CD4-positive, alpha-beta T cell treated with Interleukin-15 for 1 hour (primary cell): ENCODE measurements around the gene SLC9A3.
"Not testable (repeated sequence)": the region's sequence is repeated elsewhere in the genome, so short reads cannot be mapped to it uniquely, and the experiment has no call there.

Experiments used
- DNase-seq: peaks from one replicate; pipeline ENCODE4 v3.0.0-alpha.2; 2020

SLC9A3 gene

DNA sequence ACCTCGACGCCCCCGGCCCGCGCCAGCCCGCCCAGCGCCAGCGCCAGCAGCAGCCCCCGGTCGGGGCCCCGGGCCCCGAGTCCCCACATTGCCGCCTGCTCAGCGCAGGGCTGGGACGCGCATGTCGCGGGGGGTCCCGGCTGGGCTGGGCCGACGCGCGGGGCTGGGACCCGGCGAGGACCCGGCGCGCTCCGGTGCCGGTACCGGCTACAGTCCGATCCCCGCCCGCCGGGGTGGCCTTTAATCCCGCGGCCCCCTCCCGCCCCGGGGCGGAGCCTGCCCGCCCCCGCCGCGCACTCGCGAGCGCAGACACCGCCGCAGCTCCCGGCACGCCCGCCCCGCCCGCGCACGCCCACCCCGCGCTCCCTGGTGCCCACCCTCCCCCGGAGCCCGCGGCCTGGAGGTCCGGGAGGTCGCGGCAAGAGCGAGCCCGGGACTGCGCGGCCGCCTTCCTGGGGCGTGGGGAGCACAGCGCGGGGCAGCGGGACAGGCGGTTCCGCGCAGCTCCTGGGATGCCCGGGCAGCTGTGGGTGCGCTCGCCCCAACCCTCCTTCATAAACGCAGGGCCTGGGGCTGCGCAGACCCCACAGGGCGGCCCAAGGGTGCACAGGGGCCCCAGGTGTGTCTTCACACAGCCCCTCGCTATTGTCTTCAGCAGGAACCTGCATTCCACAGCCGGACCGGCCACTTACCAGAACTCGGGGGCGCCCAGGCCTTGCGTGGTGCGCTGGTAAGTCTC is at the start of gene SLC9A3:
Gene SLC9A3 (minus strand): TSS at position 216 of the 739 bp plus-strand sequence.
- no peak for DNase-seq

DNA sequence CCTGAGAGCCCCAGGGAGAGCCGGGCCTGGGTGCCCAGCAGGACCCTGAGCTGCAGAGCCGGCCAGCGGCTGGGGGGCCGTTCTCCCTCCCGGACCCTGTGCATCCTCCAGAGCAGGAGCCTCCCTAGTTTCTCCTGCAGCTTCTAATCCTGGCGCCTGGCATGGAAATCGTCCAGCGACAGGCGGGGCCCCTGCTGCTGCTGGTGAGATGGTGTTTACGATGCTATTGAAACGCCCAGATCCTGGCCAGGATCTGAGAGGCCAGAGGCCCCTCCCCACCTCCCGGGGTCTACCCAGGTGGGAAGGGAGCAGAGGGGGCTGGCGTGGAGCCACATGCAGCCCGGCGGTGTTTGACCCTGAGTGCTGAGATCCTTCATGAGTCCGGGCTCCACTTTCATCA is 49.7 kb upstream of the SLC9A3 start:
- DNase-seq, result no peak

DNA sequence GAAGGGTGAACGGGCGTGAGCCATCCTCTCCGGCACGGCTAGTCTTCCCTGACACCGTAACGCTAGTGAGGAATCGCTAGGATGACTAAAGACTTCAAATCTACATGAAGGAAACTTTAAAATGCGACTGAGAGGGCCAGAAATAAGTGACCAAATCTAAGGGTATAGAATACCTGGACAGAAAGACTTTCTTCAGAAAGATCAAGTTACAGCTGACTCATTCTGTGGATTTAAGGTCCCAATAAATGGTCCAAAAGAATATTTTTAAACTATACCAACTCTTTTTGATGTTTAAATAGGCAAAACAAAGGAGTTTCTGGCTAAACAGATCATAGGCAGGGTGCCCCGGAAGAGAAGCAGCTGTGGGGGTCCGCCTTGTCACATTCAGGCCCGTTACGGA is 49.0 kb upstream of the SLC9A3 start:
- DNase-seq, result no peak

DNA sequence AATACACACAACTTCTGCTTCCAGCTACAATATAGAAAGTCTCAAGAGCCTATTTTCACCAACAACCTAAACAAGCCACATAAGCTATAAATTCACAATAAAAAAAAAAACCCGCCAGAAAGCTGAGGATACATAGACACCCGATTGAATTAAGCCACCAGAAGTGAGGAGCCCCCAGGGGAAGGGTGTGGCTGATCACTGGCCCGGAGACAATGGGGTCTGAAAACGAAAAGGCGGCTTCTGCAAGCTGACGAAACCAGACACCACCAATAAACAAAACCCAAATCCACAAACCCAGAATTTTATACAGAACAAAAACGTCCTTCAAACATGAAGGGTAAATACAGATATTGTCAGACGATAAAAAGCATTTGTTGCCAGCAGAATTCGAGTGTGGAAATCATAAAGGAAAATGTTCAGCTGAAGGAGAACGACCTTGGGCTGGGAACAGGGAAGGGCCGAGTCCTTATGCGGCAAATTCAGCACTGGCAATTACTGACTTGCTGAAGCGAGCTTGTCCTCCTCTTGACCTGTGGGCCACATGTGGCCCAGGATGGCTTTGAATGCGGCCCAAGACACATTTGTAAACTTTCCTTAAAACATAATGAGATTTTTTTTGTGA is 48.3 kb upstream of the SLC9A3 start:
- no peak for DNase-seq

DNA sequence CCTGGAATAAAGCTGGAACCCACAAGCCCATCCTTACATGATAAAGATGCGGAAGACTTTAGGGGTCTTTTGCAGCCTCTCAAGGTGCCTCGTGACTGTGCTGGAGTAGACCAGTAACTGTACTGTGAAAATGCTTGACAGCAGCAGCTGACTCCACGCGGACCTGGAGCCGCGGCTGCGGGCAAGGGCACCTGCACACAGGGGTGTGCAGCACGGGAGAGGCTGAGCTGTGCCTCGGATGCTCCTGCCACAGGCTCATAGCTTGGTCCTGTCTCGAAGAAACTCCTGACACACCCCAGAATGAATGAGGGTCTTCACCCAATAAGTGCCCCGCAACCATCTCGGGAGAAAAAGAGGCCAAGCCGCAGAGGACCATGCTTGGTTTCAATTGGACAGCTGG is 47.5 kb upstream of the SLC9A3 start:
- no peak for DNase-seq

DNA sequence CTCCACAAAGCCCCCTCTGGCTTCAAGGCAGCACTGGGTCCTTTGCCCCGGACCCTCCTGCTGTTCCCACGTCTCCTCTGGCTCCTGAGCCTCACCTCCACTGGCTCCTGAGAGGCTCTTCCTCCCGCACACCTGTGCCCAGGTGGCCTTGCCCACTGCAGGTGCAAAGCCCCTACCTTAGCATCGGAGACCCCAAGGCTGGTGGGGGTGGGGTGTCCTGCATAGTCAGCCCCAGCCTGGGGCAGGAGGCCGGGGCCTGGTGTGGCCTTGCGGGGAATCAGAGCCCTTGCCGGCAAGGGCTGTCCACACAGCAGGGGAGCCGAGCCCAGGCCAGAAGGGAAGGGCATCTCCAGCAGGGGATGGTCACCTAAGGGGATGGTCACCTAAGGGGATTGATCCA is 46.6 kb upstream of the SLC9A3 start:
- no peak for DNase-seq

DNA sequence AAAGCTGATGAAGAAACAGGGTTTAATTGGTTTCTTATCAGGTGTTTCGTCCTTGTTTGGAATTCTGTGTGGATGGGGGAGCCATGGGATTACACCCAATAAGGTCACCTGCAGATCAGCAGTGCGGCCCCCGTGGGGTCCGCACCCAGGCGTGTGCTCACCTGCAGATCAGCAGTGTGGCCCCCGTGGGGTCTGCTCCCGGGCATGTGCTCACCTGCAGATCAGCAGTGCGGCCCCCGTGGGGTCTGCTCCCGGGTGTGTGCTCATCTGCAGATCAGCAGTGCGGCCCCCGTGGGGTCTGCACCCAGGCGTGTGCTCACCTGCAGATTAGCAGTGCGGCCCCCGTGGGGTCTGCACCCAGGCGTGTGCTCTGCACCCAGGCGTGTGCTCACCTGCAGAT is 46.2 kb upstream of the SLC9A3 start:
- DNase-seq, result no peak

DNA sequence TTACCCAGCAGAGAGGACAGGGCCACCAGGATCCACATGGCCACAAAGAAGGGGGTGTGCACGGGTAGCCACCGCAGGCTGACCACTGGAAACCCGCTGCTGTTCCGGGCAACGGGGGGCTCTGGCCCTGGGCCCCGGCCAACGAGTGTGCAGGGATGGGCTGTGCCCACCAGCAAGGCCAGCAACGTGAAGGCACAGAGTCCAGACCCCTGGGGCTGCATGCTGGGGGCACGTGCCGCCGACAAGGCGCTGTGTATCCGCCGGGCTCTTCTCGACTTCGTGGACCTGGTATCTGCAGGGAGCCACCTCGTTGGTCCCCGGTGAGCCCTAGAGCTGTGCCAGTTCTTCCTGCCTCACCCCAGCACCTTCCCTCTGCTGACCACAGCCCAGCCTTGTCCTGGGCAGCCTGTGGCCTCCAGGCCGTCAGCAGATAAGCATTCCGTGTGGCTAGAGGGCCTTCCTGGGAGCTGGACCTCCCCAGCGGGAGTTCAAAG is 45.7 kb upstream of the SLC9A3 start:
- DNase-seq, result no peak

DNA sequence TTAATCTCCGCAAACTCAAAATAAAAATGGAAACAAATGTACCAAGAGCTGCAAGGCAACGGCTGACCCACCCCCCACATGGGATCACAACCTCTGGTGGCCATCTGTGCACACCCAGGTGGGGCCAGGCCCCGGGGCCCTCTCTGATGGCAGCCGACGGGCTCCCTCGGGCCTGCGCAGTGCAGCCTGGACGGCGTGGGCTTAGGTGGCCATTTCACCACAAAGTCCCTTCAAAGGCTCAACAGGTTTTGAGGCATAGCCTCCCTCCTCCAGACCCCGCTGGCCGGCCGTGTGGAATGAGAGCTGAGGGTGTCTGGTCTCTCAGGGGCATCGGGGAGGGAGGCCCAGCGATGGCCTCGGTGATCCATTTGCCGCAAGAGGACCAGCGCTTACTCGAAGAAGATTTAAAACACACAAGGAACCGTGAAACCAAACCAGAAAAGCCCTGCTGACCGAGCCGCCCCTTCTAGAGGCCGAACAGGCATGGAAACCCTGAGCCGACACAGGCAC is 45.2 kb upstream of the SLC9A3 start:
- no peak for DNase-seq

DNA sequence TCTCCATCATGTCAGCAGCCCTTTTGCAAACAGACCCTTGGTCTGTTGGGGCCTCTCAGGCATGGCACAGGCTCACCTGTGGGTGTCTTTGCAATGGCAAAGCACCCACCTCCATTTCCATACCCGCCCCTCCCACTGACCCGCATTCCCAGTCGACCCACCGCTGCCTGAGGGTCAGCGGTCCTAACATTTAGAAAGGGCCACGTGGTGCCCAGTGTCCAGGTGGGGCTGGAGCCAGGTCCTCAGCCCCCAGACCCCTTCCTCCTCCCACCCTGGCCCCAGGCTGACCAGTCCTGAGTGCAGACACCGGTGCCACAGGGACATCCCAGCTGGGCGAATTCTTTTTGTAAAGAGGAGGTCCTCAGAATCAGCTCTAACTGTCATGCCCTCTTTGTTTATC is 44.6 kb upstream of the SLC9A3 start:
- DNase-seq, result no peak

DNA sequence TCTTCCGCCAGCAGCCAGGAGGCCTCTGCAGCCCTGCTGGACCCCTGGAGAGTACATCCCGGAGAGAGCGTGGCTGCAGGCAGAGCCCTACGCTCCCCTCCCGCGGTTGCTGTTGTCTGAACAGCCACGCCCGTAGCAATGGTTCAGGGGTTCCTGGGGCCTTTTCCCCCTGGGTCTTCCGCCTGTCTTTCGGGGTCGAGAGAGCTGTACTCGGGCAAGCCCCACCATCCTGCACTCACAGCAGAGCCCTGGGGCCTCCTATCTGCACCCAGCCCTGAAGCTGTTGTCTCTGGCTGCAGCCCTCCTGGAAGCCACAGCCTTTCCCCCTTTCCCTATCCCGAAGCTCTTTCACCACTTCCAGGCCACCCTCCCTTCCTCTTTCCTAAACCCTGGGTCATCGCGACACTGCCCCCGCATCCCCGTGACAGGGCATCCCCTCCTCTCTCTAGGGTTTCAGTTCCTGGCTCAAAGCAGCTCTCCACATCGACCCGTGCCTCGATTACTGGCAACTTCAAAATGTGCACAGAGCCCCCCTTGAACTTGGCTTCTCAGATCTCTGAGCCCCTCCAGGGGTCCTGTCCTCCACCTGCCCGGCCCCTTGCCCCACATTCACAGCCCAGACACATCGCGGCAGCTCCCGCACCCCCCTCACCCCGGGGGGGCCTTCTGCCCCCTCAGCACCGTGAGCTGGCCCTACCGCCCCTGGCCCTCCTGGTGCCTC is 44.0 kb upstream of the SLC9A3 start:
- no peak for DNase-seq

DNA sequence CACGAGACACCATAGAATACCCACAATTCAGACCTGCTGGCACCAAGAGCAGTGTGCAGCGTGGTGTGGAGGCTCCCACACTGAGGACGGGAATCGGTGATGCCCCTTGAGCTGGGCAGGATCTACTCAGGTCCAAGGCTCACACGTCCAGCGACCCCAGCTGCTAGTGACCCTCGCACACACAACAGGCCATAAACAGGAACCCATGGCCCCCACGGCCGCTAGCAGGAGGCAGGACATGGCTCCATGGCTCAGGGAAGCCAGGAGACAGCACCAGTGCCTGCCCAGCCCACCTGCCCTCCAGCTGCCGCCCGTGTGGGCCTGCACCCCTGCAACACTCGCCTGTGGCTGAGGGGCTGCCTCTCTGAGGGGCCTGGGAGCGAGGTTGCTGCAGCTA is 43.4 kb upstream of the SLC9A3 start:
- no peak for DNase-seq

DNA sequence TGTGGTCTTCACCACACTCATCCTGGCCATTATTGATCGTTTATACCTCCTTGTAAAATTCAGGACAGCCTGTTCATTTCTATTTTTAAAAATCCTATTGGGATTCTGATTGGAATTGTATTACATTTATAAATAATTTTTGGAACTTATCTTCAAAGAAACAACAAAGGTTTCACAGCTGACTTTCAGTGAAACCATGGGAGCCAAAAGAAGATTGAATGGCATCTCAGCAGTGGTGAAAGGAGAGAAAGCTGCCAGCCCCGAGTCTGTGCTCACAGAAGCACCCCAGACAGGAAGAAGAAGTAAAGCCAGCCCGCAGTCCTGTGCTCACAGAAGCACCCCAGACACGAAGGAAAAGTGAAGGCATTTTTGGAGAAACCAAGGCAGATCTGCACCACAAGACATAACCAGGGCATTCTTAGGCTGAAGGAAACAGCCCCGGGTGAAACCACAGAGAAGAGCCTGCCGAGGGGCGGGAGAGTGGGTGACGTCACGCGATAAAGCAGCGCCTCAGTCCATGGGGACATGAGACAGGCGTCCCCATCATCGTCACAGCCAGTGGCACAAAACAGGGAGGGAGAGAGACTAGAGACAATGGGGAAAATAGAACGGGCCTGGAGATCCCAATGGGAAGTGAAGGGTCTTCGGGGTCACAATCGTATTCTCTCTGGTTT is 42.5 kb upstream of the SLC9A3 start:
- DNase-seq, result no peak

DNA sequence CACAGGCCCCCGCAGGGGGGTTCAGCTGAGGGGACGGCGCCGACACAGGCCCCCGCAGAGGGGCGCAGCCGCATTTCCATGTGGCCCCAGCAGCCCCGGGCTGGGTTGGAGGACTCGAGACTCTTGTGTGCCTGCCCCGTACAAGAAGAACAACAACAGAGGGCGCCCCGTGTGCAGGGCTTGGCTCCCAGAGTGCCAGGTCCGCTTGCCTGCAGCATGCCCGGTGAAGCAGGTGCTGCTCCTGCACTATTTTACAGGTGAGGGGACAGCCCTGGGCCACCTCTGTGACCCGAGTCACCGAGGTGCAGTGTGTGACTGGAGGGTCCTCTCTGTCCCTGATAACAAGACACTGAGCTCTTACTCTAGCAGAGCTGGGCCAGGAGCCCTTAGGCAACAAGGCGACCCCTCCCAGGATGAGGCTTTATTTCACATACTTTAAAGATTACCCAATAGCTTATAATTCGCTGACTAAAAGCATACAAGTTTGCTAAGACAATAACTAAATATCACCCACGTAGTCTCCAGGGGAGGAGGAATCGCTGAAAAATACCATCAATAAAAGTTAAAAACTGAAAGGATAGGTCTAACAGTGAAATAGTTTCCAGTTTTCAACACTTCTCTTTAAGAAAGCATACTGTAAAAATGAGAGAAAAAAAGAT is 41.7 kb upstream of the SLC9A3 start:
- DNase-seq, result no peak

DNA sequence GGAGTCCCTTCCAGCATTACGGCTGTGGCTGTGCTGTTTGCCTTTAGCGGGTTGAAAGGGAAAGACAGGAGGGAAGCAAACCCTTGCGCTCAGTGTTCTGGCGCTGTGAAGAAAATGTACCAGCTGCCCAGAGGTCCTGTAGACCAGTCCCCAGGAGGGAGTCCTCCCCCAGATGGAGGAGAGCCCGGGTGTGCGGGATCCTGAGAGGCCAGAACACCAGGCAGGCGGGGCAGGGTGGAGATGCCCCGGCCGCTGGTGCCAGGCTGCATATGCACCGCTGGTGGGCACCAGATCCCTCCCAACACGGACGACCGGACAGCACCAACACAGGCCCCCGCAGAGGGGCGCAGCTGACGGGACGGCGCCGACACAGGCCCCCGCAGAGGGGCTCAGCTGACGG is 37.2 kb upstream of the SLC9A3 start:
- DNase-seq, result no peak

DNA sequence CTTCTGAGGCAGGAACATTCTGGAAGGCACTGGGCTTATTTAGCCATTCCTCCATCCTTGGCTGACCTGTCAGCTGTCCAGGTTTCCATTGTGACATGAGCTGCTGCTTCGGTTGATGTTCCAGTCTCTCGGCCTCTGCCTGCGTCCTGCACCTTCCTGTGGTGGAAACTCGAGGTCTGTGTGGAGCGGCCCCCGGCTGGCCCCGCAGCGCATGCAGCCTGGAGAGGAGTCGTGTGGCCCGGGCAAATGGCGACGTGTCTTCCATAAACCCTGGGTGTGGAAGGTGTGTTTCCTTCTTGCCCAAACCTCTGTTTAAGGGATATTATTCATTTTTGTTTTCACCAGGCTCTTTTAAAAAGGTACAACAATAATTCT is 36.5 kb upstream of the SLC9A3 start:
- DNase-seq, result no peak

DNA sequence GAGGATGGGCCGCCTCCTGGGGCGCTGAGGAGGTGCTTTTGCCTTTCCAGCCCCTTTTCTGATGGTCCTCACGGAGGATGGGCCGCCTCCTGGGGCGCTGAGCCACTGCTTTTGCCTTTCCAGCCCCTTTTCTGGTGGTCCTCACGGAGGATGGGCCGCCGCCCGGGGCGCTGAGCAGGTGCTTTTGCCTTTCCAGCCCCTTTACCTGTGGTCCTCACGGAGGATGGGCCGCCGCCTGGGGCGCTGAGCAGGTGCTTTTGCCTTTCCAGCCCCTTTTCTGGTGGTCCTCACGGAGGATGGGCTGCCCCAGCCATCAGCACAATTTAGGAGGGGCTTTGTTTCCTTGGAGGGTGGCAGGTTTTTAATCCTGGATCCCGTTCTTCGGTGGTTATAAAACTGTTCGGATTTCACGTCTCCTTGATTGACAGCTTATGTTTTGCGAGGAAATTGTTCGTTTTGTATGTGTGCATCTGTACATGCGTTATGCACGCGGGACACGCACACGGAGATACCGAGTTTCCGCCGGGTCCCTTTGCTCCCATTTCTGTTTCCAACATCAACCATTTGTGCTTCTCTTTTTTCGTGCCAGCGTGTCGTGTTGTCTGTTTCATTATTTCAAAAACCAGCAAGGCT is 34.7 kb upstream of the SLC9A3 start:
- no peak for DNase-seq

DNA sequence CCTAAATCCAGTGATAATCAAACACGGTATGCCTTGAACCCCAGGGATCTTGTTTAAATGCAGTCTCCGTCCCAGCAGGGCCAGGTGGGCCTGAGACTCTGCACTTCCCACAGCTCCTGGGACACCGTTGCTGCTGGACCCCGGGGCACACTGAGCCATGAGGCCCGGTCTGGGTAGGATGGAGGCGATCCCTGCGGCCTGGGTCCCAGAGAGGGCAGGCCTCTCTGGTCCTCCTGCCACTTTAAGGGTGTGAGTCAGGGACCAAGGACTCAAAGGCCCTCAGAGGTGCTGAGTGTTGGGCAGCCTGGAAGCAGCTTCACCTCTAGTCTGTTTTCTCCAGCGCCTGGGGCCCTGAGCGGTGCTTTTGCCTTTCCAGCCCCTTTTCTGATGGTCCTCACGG is 34.1 kb upstream of the SLC9A3 start:
- no peak for DNase-seq

DNA sequence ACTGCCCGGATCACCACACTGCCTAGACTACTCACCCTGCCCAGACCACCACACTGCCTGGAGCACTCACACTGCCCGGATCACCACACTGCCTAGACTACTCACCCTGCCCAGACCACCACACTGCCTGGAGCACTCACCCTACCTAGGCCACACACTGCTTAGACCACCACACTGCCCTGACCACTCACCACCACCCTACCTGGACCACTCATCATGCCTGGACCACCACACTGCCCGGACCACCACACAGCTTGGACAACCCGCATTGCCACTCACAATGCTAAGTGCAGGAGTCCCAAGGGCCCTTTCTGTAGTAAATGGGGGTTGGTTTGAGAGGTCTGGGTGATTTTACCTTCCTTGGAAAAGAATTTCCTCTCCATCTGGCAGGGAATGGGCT is 33.7 kb upstream of the SLC9A3 start:
- DNase-seq, result not testable (repeated sequence)

DNA sequence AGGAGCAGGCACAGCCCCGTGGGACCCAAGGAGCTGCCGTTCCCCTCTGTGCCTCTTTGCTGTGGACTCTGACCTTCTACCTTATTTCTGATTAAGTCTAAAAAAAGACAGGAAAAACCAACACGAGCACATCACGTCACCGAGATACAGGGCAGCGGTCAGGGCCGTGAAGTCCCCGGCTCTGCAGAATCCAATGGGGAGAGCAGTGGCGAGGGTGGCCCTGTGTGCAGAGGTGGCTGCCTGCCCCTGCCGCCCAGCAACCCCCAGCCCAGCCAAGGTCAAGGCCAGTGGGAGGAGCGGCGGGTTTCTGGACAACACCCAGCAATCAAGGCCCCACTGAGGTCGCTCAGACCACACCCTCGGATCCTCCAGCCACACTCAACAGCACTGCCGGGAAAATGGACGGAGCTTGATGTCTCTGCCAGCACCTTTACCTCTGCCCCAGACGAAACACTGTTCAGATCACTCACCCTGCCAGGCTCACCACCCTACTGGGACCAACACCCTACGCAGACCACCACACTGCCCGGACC is 32.7 kb upstream of the SLC9A3 start:
- no peak for DNase-seq

DNA sequence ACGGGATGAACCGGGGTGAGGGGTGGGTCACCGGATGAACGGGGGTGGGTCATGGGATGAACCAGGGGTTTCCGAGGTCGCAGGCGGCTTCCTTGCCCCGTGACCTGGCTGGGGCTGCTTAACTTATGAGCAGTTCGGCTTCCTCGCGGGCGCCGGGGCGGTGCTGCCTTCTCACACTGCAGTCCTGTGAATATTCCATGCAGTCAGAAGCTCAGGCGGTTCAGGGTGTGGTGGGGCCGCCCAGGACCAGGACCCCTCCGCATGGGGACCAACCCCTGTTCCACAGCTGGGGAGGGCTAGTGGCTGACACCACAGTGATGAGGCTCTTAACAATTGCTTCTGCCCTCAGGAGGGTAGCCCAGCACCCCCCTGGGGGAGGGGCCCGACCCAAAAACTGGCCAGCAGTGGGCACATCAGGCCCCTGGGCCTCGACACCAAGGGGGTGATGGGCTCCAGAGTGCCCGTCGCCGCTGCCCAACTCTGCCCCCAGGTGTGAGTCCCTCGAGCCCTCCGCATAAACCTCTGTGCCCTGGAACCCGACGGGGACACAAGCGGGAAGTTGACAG is 30.9 kb upstream of the SLC9A3 start:
- no peak for DNase-seq
